Measurements from ENCODE around the gene KLF14. TPM values are rescaled to one million over a fixed set of nuclear protein-coding genes. Genes with fewer than 3 reads are reported as not detected.

Gene KLF14
- total and polyA plus RNA-seq, 2 donors (not counting 3 experiments of a cell fraction or from before 2014, with no cell fraction given): 0.01 TPM; not detected in 1

- FAIRE-seq: no peak
- Histone ChIP-seq H3K4me3 (replicated peaks in 1 of 3; ENCODE audit: insufficient read depth in 1 of 3, low read depth in 1 of 3, low read length in 3 of 3) (no peak overlapping the region), H3K9me1 (replicated peaks; ENCODE audit: control insufficient read depth, extremely low read depth, insufficient read depth, low read length) (no peaks in the 10 kb centered on the region), H3K27me3 (ENCODE audit: control insufficient read depth in 2 of 2, insufficient read depth in 2 of 2, low read length in 2 of 2) (peaks cover 16 to 69% of the 10 kb centered on the region in 2 experiments), H3K27ac (ENCODE audit: insufficient read depth, low read depth, low read length) (no peak overlapping the region), H3K4me2 (ENCODE audit: insufficient read depth, low read length) (no peak overlapping the region), H3K9me3 (replicated peaks; ENCODE audit: control insufficient read depth, insufficient read depth, low read length) (no peaks in the 10 kb centered on the region), H3K4me1 (ENCODE audit: control insufficient read depth, extremely low read depth, insufficient read depth, low read length) (no peaks in the 10 kb centered on the region), H3K79me2 (ENCODE audit: control insufficient read depth, insufficient read depth, low read length) (no peaks in the 10 kb centered on the region), H2AFZ (ENCODE audit: low read depth, low read length) (no peak overlapping the region), H3K9ac (replicated peaks; ENCODE audit: extremely low read depth, insufficient read depth, low read length) (no peak overlapping the region), H3K36me3 (ENCODE audit: control insufficient read depth in 2 of 2, extremely low read depth in 1 of 2, insufficient read depth in 2 of 2, low read length in 2 of 2) (no peaks in the 10 kb centered on the region), H4K20me1 (replicated peaks; ENCODE audit: control insufficient read depth, extremely low read depth, insufficient read depth, low read length) (no peaks in the 10 kb centered on the region)
- no peak for DNase-seq (ENCODE audit: low read depth, low spot score)
- POLR2A ChIA-PET: no interaction called here
- intact Hi-C loops (cut with micrococcal nuclease): no loop called here
- TF ChIP-seq MYC (IDR thresholded peaks at IDR 0.05; ENCODE audit: low read depth, low read length) (no peak), POLR2A (IDR thresholded peaks at IDR 0.05; ENCODE audit: low read depth, low read length) (no peak), CTCF (IDR thresholded peaks at IDR 0.05; ENCODE audit: extremely low read depth in 1 of 2, insufficient read depth in 1 of 2, low read depth in 1 of 2, low read length in 2 of 2) (no peak), GATA2 (IDR thresholded peaks at IDR 0.05; ENCODE audit: insufficient read depth, insufficient read length, low read depth, low read length) (no peak), MAX (IDR thresholded peaks at IDR 0.05; ENCODE audit: insufficient read depth, insufficient read length) (no peak), FOS (IDR thresholded peaks at IDR 0.05; ENCODE audit: borderline replicate concordance, insufficient read depth, low read length) (no peak), JUN (IDR thresholded peaks at IDR 0.05; ENCODE audit: borderline replicate concordance, insufficient read depth, insufficient read length, low read depth) (no peak), EZH2 (IDR thresholded peaks at IDR 0.05; ENCODE audit: borderline replicate concordance, low read depth, low read length, severe bottlenecking) (no peak)
- BruUV-seq (replicated peaks): no TSS peak
- CTCF ChIA-PET: interaction anchor here (4.1 kb wide), 1 partner anchor 9 kb away, joined by 27 read pairs; no protein-coding TSS in a partner anchor
- dilution Hi-C loops (cut with MboI; ENCODE audit: extremely low pct_ligation_motif_present, low sequenced_read_pairs): no loop called here
These were observed 14.8 kb upstream of the KLF14 start for GRCh38 chr7:130748531-130749389.

Data from endothelial cell of umbilical vein (primary cell).